ENCODE results near the gene SLC39A1. TPM values are rescaled to one million over a fixed set of nuclear protein-coding genes. Genes with fewer than 3 reads are reported as not detected.

SLC39A1 gene
- total and polyA plus RNA-seq, 9 of the 15 experiments (the other 6 are each of a cell fraction or from before 2014, with no cell fraction given), result 9.9 to 81.1 (median 62.7) TPM

DNA sequence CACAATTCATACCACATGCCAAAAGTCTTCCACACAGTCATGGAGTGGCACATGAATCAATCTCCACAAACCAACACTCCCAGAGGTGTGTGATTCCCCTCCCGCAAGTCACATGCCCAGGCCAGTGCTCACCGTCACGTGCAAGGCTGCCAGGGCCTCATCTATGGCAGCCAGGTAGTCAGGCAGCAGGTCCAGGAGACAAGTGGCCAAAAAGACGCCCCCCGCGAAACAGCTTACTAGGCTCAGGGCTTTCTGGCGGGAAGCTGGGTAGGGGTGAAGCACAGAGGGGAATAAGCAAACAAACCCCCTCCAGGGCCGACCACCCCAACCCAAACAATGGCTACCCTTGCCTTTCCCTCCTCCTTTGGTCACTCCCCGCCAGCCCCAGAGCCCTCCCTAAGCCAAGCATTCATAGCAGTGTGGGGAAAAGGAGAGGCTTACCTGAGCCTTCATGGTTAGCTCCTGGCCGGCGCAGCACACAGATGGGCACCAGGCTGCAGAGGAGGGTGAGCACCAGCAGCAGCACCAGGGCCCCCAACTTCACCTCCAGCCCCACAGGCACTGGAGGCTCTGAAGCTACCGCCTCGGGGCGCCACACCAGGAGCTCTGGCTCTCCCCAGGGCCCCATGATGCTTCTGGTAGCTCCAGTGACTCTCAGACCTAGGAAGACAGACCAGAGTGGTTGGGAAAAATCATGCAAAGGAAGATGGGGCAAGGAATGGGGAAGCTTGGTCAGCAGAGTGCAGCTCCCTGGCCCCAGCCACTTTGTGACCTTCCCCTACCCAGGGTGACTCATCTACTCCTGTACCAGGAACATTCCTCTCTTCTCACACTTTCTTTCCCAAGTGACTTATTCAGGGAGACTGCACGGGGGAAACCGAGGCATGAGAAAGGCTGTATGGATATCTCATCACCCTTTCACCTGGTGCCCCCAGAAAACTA is 978 bp downstream of the SLC39A1 start (continued):
- TF ChIP-seq, protein P1, sequence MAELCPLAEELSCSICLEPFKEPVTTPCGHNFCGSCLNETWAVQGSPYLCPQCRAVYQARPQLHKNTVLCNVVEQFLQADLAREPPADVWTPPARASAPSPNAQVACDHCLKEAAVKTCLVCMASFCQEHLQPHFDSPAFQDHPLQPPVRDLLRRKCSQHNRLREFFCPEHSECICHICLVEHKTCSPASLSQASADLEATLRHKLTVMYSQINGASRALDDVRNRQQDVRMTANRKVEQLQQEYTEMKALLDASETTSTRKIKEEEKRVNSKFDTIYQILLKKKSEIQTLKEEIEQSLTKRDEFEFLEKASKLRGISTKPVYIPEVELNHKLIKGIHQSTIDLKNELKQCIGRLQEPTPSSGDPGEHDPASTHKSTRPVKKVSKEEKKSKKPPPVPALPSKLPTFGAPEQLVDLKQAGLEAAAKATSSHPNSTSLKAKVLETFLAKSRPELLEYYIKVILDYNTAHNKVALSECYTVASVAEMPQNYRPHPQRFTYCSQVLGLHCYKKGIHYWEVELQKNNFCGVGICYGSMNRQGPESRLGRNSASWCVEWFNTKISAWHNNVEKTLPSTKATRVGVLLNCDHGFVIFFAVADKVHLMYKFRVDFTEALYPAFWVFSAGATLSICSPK (IDR thresholded peaks at IDR 0.05; ENCODE audit: borderline replicate concordance), result no peak
- TF ChIP-seq GTF2A2 (tag; IDR thresholded peaks at IDR 0.05) (no peak), CREM (IDR thresholded peaks at IDR 0.05; ENCODE audit: low read depth) (no peak), FOSL1 (tag; conservative IDR thresholded peaks at IDR 0.05) (peak; percentile 88), CREBBP (IDR thresholded peaks at IDR 0.05; ENCODE audit: low read depth, low read length) (no peak), CBX8 (IDR thresholded peaks at IDR 0.05; ENCODE audit: borderline replicate concordance, extremely low read depth, low read depth, low read length, poor library complexity, severe bottlenecking) (no peak), LARP7 (IDR thresholded peaks at IDR 0.05) (no peak), SMAD4 (CRISPR knock-in tag; conservative IDR thresholded peaks at IDR 0.05) (no peak), ATF1 (CRISPR knock-in tag; IDR thresholded peaks at IDR 0.05) (no peak), ATF1 (tag; IDR thresholded peaks at IDR 0.05) (no peak), ZNF699 (CRISPR knock-in tag; IDR thresholded peaks at IDR 0.05; ENCODE audit: insufficient replicate concordance) (no peak), CHCHD3 (CRISPR knock-in tag; IDR thresholded peaks at IDR 0.05) (no peak)
- TF ChIP-seq, protein P2, sequence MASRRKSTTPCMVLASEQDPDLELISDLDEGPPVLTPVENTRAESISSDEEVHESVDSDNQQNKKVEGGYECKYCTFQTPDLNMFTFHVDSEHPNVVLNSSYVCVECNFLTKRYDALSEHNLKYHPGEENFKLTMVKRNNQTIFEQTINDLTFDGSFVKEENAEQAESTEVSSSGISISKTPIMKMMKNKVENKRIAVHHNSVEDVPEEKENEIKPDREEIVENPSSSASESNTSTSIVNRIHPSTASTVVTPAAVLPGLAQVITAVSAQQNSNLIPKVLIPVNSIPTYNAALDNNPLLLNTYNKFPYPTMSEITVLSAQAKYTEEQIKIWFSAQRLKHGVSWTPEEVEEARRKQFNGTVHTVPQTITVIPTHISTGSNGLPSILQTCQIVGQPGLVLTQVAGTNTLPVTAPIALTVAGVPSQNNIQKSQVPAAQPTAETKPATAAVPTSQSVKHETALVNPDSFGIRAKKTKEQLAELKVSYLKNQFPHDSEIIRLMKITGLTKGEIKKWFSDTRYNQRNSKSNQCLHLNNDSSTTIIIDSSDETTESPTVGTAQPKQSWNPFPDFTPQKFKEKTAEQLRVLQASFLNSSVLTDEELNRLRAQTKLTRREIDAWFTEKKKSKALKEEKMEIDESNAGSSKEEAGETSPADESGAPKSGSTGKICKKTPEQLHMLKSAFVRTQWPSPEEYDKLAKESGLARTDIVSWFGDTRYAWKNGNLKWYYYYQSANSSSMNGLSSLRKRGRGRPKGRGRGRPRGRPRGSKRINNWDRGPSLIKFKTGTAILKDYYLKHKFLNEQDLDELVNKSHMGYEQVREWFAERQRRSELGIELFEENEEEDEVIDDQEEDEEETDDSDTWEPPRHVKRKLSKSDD (conservative IDR thresholded peaks at IDR 0.05; ENCODE audit: low read length), result no peak
- TF ChIP-seq, protein P3, sequence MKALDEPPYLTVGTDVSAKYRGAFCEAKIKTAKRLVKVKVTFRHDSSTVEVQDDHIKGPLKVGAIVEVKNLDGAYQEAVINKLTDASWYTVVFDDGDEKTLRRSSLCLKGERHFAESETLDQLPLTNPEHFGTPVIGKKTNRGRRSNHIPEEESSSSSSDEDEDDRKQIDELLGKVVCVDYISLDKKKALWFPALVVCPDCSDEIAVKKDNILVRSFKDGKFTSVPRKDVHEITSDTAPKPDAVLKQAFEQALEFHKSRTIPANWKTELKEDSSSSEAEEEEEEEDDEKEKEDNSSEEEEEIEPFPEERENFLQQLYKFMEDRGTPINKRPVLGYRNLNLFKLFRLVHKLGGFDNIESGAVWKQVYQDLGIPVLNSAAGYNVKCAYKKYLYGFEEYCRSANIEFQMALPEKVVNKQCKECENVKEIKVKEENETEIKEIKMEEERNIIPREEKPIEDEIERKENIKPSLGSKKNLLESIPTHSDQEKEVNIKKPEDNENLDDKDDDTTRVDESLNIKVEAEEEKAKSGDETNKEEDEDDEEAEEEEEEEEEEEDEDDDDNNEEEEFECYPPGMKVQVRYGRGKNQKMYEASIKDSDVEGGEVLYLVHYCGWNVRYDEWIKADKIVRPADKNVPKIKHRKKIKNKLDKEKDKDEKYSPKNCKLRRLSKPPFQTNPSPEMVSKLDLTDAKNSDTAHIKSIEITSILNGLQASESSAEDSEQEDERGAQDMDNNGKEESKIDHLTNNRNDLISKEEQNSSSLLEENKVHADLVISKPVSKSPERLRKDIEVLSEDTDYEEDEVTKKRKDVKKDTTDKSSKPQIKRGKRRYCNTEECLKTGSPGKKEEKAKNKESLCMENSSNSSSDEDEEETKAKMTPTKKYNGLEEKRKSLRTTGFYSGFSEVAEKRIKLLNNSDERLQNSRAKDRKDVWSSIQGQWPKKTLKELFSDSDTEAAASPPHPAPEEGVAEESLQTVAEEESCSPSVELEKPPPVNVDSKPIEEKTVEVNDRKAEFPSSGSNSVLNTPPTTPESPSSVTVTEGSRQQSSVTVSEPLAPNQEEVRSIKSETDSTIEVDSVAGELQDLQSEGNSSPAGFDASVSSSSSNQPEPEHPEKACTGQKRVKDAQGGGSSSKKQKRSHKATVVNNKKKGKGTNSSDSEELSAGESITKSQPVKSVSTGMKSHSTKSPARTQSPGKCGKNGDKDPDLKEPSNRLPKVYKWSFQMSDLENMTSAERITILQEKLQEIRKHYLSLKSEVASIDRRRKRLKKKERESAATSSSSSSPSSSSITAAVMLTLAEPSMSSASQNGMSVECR (CRISPR knock-in tag; IDR thresholded peaks at IDR 0.05), result peak; percentile 64; the same call in 1 of the 2 replicates
- TF ChIP-seq, protein P4, sequence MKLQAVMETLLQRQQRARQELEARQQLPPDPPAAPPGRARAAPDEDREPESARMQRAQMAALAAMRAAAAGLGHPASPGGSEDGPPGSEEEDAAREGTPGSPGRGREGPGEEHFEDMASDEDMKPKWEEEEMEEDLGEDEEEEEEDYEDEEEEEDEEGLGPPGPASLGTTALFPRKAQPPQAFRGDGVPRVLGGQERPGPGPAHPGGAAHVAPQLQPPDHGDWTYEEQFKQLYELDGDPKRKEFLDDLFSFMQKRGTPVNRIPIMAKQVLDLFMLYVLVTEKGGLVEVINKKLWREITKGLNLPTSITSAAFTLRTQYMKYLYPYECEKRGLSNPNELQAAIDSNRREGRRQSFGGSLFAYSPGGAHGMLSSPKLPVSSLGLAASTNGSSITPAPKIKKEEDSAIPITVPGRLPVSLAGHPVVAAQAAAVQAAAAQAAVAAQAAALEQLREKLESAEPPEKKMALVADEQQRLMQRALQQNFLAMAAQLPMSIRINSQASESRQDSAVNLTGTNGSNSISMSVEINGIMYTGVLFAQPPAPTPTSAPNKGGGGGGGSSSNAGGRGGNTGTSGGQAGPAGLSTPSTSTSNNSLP (IDR thresholded peaks at IDR 0.05; ENCODE audit: borderline replicate concordance, low read depth, low read length), result no peak
